Endothelial cell of umbilical vein (primary cell): Measurements from ENCODE around the gene APOL4. TPM values are rescaled to one million over a fixed set of nuclear protein-coding genes. Genes with fewer than 3 reads are reported as not detected.

Experiments
- BruUV-seq: library from RNA; stranded (reverse); fragments of 400-500 nt; replicated peaks from 2 replicates; lab custom pipeline; 2021; lab: Mats Ljungman, UMichigan
- CTCF ChIA-PET: fragments of 300-600, 350-600 bp; sonication (Branson Sonifier 250); formaldehyde crosslinking; loops from one replicate; lab custom pipeline; 2021; ENCODE audit warnings: antibody characterized with exemption, inconsistent platforms; lab: Charles Lee
- POLR2A ChIA-PET: fragments of 300-600, 350-600 bp; sonication (Branson Sonifier 250); formaldehyde crosslinking; loops from one replicate; lab custom pipeline; 2021; ENCODE audit warnings: antibody characterized with exemption, inconsistent platforms; lab: Charles Lee
- DNase-seq: peaks from one replicate; pipeline ENCODE4 v3.0.0-alpha.2; 2011; ENCODE audit warnings: low read depth, low spot score
- FAIRE-seq: peaks from 2 replicates; lab custom pipeline; 2011; peaks lifted over from hg19 to GRCh38; lab: Jason Lieb, UNC
- H2AFZ ChIP-seq: 2 replicates; pipeline ENCODE4 v1.6.0; 2012; ENCODE audit warnings: low read depth, low read length, control low read depth, inconsistent platforms
- H3K27ac ChIP-seq: 2 replicates; pipeline ENCODE4 v1.5.1; 2011; ENCODE audit warnings: low read depth, mild to moderate bottlenecking, control low read depth, low read length, moderate library complexity; ENCODE audit not compliant: insufficient read depth
- H3K27me3 ChIP-seq, 2 experiments: 2 replicates each; pipeline versions ENCODE4 v1.6.0 to v1.6.1; 2011; ENCODE audit warnings: low read length in 2 of 2, mixed read lengths in 1 of 2; ENCODE audit not compliant: control insufficient read depth in 2 of 2, insufficient read depth in 2 of 2
- H3K36me3 ChIP-seq, 2 experiments: 2 replicates in 1 of 2; 3 replicates in 1 of 2; pipeline ENCODE4 v1.5.1; 2011; ENCODE audit warnings: low read length in 2 of 2, mild to moderate bottlenecking in 1 of 2, moderate library complexity in 1 of 2; ENCODE audit not compliant: control insufficient read depth in 2 of 2, insufficient read depth in 2 of 2; ENCODE audit errors: extremely low read depth in 1 of 2
- H3K4me1 ChIP-seq: 3 replicates; pipeline ENCODE4 v1.5.1; 2011; ENCODE audit warnings: mild to moderate bottlenecking, low read length; ENCODE audit not compliant: control insufficient read depth, insufficient read depth; ENCODE audit errors: extremely low read depth
- H3K4me2 ChIP-seq: 2 replicates; pipeline ENCODE4 v1.6.1; 2011; ENCODE audit warnings: low read length, control low read depth, mixed read lengths; ENCODE audit not compliant: insufficient read depth
- H3K4me3 ChIP-seq, 3 experiments: fragments of 200-600 bp in 1 of 3; sonication (generic), shearing (Covaris generic) in 1 of 3; replicated peaks in 1 of 3; 2 replicates each; pipeline ENCODE4 v1.5.1; 2011 to 2016; ENCODE audit warnings: control low read depth in 3 of 3, low read length in 3 of 3, mild to moderate bottlenecking in 2 of 3, inconsistent platforms in 1 of 3, low read depth in 1 of 3, moderate library complexity in 1 of 3; ENCODE audit not compliant: insufficient read depth in 1 of 3
- H3K79me2 ChIP-seq: 2 replicates; pipeline ENCODE4 v1.6.0; 2012; ENCODE audit warnings: low read length, inconsistent platforms; ENCODE audit not compliant: control insufficient read depth, insufficient read depth
- H3K9ac ChIP-seq: replicated peaks from 2 replicates; pipeline ENCODE3; 2011; ENCODE audit warnings: low read length, control low read depth; ENCODE audit not compliant: insufficient read depth; ENCODE audit errors: extremely low read depth
- H3K9me1 ChIP-seq: replicated peaks from 3 replicates; pipeline ENCODE4 v1.6.0; 2011; ENCODE audit warnings: mild to moderate bottlenecking, low read length; ENCODE audit not compliant: control insufficient read depth, insufficient read depth; ENCODE audit errors: extremely low read depth
- H3K9me3 ChIP-seq: replicated peaks from 2 replicates; pipeline ENCODE4 v1.5.1; 2012; ENCODE audit warnings: low read length, inconsistent platforms; ENCODE audit not compliant: control insufficient read depth, insufficient read depth
- H4K20me1 ChIP-seq: replicated peaks from 2 replicates; pipeline ENCODE3; 2011; ENCODE audit warnings: mild to moderate bottlenecking, low read length; ENCODE audit not compliant: control insufficient read depth, insufficient read depth; ENCODE audit errors: extremely low read depth
- CTCF ChIP-seq, 2 donors: IDR thresholded peaks; 1 replicate in 1 of 2; 2 replicates in 1 of 2; pipeline ENCODE4 v1.5.1; 2011; ENCODE audit warnings: low read length in 2 of 2, mild to moderate bottlenecking in 2 of 2, moderate library complexity in 2 of 2, control low read depth in 1 of 2, inconsistent platforms in 1 of 2, low read depth in 1 of 2; ENCODE audit not compliant: insufficient read depth in 1 of 2; ENCODE audit errors: extremely low read depth in 1 of 2
- EZH2 ChIP-seq: IDR thresholded peaks from 2 replicates; pipeline ENCODE4 v1.6.1; 2012; ENCODE audit warnings: borderline replicate concordance, low read depth, mild to moderate bottlenecking, moderate library complexity, low read length, inconsistent platforms; ENCODE audit not compliant: severe bottlenecking
- FOS ChIP-seq: IDR thresholded peaks from 2 replicates; pipeline ENCODE4 v1.6.1; 2011; ENCODE audit warnings: mild to moderate bottlenecking, low read length, moderate library complexity, borderline replicate concordance; ENCODE audit not compliant: insufficient read depth
- GATA2 ChIP-seq: IDR thresholded peaks from 2 replicates; pipeline ENCODE4 v1.7.0; 2011; ENCODE audit warnings: low read depth, mild to moderate bottlenecking, moderate library complexity, mixed read lengths, low read length; ENCODE audit not compliant: insufficient read length, insufficient read depth
- JUN ChIP-seq: IDR thresholded peaks from 2 replicates; pipeline ENCODE4 v1.6.1; 2011; ENCODE audit warnings: borderline replicate concordance, low read depth; ENCODE audit not compliant: insufficient read length, insufficient read depth
- MAX ChIP-seq: IDR thresholded peaks from 2 replicates; pipeline ENCODE4 v1.6.1; 2011; ENCODE audit not compliant: insufficient read depth, insufficient read length
- MYC ChIP-seq: IDR thresholded peaks from one replicate; pipeline ENCODE4 v1.6.1; 2011; ENCODE audit warnings: mild to moderate bottlenecking, low read depth, low read length
- POLR2A ChIP-seq: IDR thresholded peaks from 2 replicates; pipeline ENCODE4 v1.6.1; 2012; ENCODE audit warnings: low read depth, mild to moderate bottlenecking, control low read depth, low read length
- POLR2AphosphoS5 ChIP-seq: IDR thresholded peaks from 2 replicates; pipeline ENCODE4 v1.6.1; 2012; ENCODE audit warnings: low read depth, mild to moderate bottlenecking, control low read depth, low read length, moderate library complexity; ENCODE audit not compliant: insufficient read depth
- dilution Hi-C: fragments of 300-500 bp; cut with MboI; formaldehyde crosslinking; loops from one replicate; pipeline ENCODE4 v1.15.0; 2019; ENCODE audit warnings: low sequenced_read_pairs; ENCODE audit not compliant: extremely low pct_ligation_motif_present
- intact Hi-C: fragments of 100-400 bp; cut with micrococcal nuclease; formaldehyde crosslinking; loops from one replicate; pipeline ENCODE4 v1.10.0; 2022
- polyA plus RNA-seq, 4 experiments: library from polyadenylated mRNA; depleted of rRNA in 3 of 4; stranded (reverse) in 3 of 4; unstranded in 1 of 4; fragments of >200 nt; gene quantifications; 2 replicates each; pipeline versions ENCODE4 v1.2.1 to v1.2.3, GENCODE V29; 2011 to 2012; ENCODE audit warnings: missing spikeins in 1 of 4
- total RNA-seq: library from RNA; stranded (reverse); gene quantifications from 2 replicates; pipeline ENCODE4 v1.2.3, GENCODE V29; 2021

APOL4 gene
- total and polyA plus RNA-seq, 2 donors (not counting 3 experiments of a cell fraction or from before 2014, with no cell fraction given), result 0.33 to 0.97 TPM

- BruUV-seq, result TSS peak; percentile 59
- FAIRE-seq (no peak), DNase-seq (no peak)
- Histone ChIP-seq H3K4me2 (peak overlapping the region; percentile 85), H3K9ac (peak overlapping the region; percentile 55), H2AFZ (peak overlapping the region; percentile 65), H3K4me3 (peak overlapping the region; percentile 48 to 82 (median 67)), H3K36me3 (peaks cover 0 to 3% of the 10 kb centered on the region in 2 experiments), H3K9me3 (no peaks in the 10 kb centered on the region), H3K27me3 (no peaks in the 10 kb centered on the region), H3K27ac (peak overlapping the region; percentile 31), H4K20me1 (no peaks in the 10 kb centered on the region), H3K4me1 (peaks cover 16% of the 10 kb centered on the region), H3K79me2 (peaks cover 26% of the 10 kb centered on the region), H3K9me1 (no peaks in the 10 kb centered on the region)
- POLR2A ChIA-PET, result interaction anchor here (1.2 kb wide), 1 partner anchor 14 kb away, joined by 3 read pairs; the partner anchor contains the start of gene APOL1
- dilution Hi-C loops, result no loop called here
- intact Hi-C loops, result loop anchor here (1.0 to 2.0 kb wide), 4 partner anchors 19 to 248 kb away; no protein-coding TSS in a partner anchor
- CTCF ChIA-PET, result interaction anchor here (0.8 to 6.4 kb wide), 22 partner anchors 10 to 247 kb away, joined by 3 to 27 read pairs (median 5); partner anchors contain the start of gene APOL1
- TF ChIP-seq MAX (no peak), JUN (no peak), MYC (no peak)
Observed at GRCh38 chr22:36239150-36239400, 37.5 kb upstream of the APOL4 start.

GRCh38 chr22:36238373-36239149 is 37.0 kb upstream of the APOL4 start:
- Histone ChIP-seq H3K79me2 (peaks cover 26% of the 10 kb centered on the region), H2AFZ (peak overlapping the region; percentile 33), H3K9ac (peak overlapping the region; percentile 55), H3K4me1 (peaks cover 16% of the 10 kb centered on the region), H3K9me3 (no peaks in the 10 kb centered on the region), H4K20me1 (no peaks in the 10 kb centered on the region), H3K36me3 (peaks cover 0 to 3% of the 10 kb centered on the region in 2 experiments), H3K27ac (peak overlapping the region; percentile 31), H3K4me3 (peak overlapping the region; percentile 48 to 82 (median 67)), H3K9me1 (no peaks in the 10 kb centered on the region), H3K27me3 (no peaks in the 10 kb centered on the region), H3K4me2 (peak overlapping the region; percentile 85)
- ChIA-PET CTCF (interaction anchor here (0.8 to 6.4 kb wide), 23 partner anchors 10 to 248 kb away, joined by 3 to 27 read pairs (median 5); partner anchors contain the start of gene APOL1), POLR2A (interaction anchor here (1.2 kb wide), 1 partner anchor 15 kb away, joined by 3 read pairs; the partner anchor contains the start of gene APOL1)
- TF ChIP-seq FOS, result no peak
- TF ChIP-seq POLR2AphosphoS5, result no peak
- TF ChIP-seq JUN, result no peak
- TF ChIP-seq MAX, result no peak
- TF ChIP-seq EZH2, result no peak
- TF ChIP-seq CTCF (IDR thresholded peaks at IDR 0.05; ENCODE audit: extremely low read depth in 1 of 2, insufficient read depth in 1 of 2, low read depth in 1 of 2, low read length in 2 of 2), result no peak
- no peak for TF ChIP-seq GATA2
- TF ChIP-seq MYC, result no peak
- no peak for TF ChIP-seq POLR2A
- BruUV-seq, result no TSS peak
- FAIRE-seq (peak; percentile 91), DNase-seq (peak; percentile 53)
- intact Hi-C loops, result loop anchor here (1.0 to 2.0 kb wide), 4 partner anchors 20 to 248 kb away; no protein-coding TSS in a partner anchor
- dilution Hi-C loops, result no loop called here
